Neural cell (in vitro differentiated cells): ENCODE data around the gene GALNT12.

Experiments
- CTCF ChIP-seq: fragments of 450-650 bp; IDR thresholded peaks from 2 replicates; pipeline ENCODE4 v1.5.1; 2014; ENCODE audit warnings: antibody characterized with exemption, mild to moderate bottlenecking, moderate library complexity; ENCODE audit not compliant: poor library complexity, severe bottlenecking
- EP300 ChIP-seq: fragments of 450-650 bp; conservative IDR thresholded peaks from 2 replicates; pipeline ENCODE4 v1.6.1; 2014; ENCODE audit warnings: antibody characterized with exemption, mild to moderate bottlenecking, moderate library complexity; ENCODE audit not compliant: poor library complexity, severe bottlenecking
- EZH2 ChIP-seq: fragments of 200-600, 300-800 bp; shearing (Covaris generic), sonication (generic); IDR thresholded peaks from 2 replicates; pipeline ENCODE4 v1.6.1; 2014; ENCODE audit warnings: antibody characterized with exemption, low read length, borderline replicate concordance, mild to moderate bottlenecking; ENCODE audit not compliant: insufficient read depth, poor library complexity, severe bottlenecking
- POLR2AphosphoS5 ChIP-seq: IDR thresholded peaks from 2 replicates; pipeline ENCODE4 v1.6.1; 2012

- no peak for TF ChIP-seq POLR2AphosphoS5
- no peak for TF ChIP-seq EP300
- TF ChIP-seq CTCF, result no peak
- TF ChIP-seq EZH2, result no peak
Observed at GRCh38 chr9:98851730-98852459, 44.4 kb downstream of the GALNT12 start.
